K562 (cell line): ENCODE data around the gene ZNF740. TPM values are rescaled to one million over a fixed set of nuclear protein-coding genes. Genes with fewer than 3 reads are reported as not detected.
A peak's percentile ranks its signal among the peaks of the same experiment; 100 is the strongest.

Experiments
- BACH1 ChIP-seq: fragments of 200-800 bp; sonication (Bioruptor generic); IDR thresholded peaks from 2 replicates; pipeline ENCODE4 v1.6.1; 2016; ENCODE audit warnings: missing genetic modification characterization, missing compliant biosample characterization
- CBX1 ChIP-seq: sonication (generic); IDR thresholded peaks from 2 replicates; pipeline ENCODE4 v1.6.1; 2016; ENCODE audit warnings: antibody characterized with exemption, low read depth, mild to moderate bottlenecking
- FOXK1 ChIP-seq: sonication (generic); formaldehyde crosslinking; IDR thresholded peaks from 2 replicates; pipeline ENCODE4 v1.8.0; 2022; ENCODE audit warnings: missing genetic modification reagents, mild to moderate bottlenecking, borderline replicate concordance
- HDAC3 ChIP-seq: fragments of 450-650 bp; IDR thresholded peaks from 2 replicates; pipeline ENCODE4 v1.6.1; 2018; ENCODE audit warnings: borderline replicate concordance, mild to moderate bottlenecking, moderate library complexity; ENCODE audit not compliant: partially characterized antibody
- JUNB ChIP-seq: fragments of 450-650 bp; formaldehyde crosslinking; conservative IDR thresholded peaks from 2 replicates; pipeline ENCODE4 v1.4.0; 2020; ENCODE audit warnings: mild to moderate bottlenecking
- MYNN ChIP-seq, 2 experiments: sonication (generic); formaldehyde crosslinking in 1 of 2; IDR thresholded peaks; 2 replicates each; pipeline versions ENCODE4 v1.5.0 to v1.6.1; 2016 to 2020; ENCODE audit warnings: antibody characterized with exemption in 1 of 2, missing genetic modification reagents in 1 of 2
- NCOR1 ChIP-seq: fragments of 450-650 bp; IDR thresholded peaks from 2 replicates; pipeline ENCODE4 v1.6.1; 2016; ENCODE audit warnings: mild to moderate bottlenecking, moderate library complexity
- OTX1 ChIP-seq: fragments of 450-650 bp; formaldehyde crosslinking; IDR thresholded peaks from 2 replicates; pipeline ENCODE4 v1.4.0; 2022; ENCODE audit warnings: mild to moderate bottlenecking
- RBM39 ChIP-seq: fragments of 200-400 bp; formaldehyde crosslinking; optimal IDR thresholded peaks from 2 replicates; pipeline ENCODE3; 2018; ENCODE audit warnings: low read depth, low read length
- RNF2 ChIP-seq: sonication (generic); IDR thresholded peaks from 2 replicates; pipeline ENCODE4 v1.6.1; 2016
- TCFL5 ChIP-seq: fragments of 250-450 bp; sonication (Bioruptor Pico); conservative IDR thresholded peaks from 2 replicates; pipeline ENCODE4 v1.6.1; 2021; ENCODE audit warnings: mild to moderate bottlenecking, moderate library complexity, matching md5 sums
- U2AF1 ChIP-seq: fragments of 200-400 bp; formaldehyde crosslinking; optimal IDR thresholded peaks from 2 replicates; pipeline ENCODE3; 2017; ENCODE audit warnings: mild to moderate bottlenecking, low read depth, low read length, moderate library complexity
- ZFP30 ChIP-seq: fragments of 250-450 bp; sonication (Bioruptor Pico); IDR thresholded peaks from 2 replicates; pipeline ENCODE4 v1.8.0; 2022; ENCODE audit warnings: moderate library complexity, mild to moderate bottlenecking, inconsistent platforms, borderline replicate concordance
- ZSCAN32 ChIP-seq: fragments of 450-650 bp; formaldehyde crosslinking; IDR thresholded peaks from 2 replicates; pipeline ENCODE4 v1.4.0; 2020; ENCODE audit warnings: mild to moderate bottlenecking, moderate library complexity
- polyA plus RNA-seq, 8 experiments: library from polyadenylated mRNA; depleted of rRNA in 4 of 8; stranded (reverse) in 5 of 8; unstranded in 3 of 8; fragments of >200 nt; fragmentation: Nextera tagmentation in 2 of 8; fragmentation: Illumina TruSeq in 1 of 8; extraction: Ambion mirVana in 2 of 8; extraction: Trizol in 1 of 8; gene quantifications; 2 replicates each; pipeline versions ENCODE4 v1.2.1 to v1.2.3, GENCODE V29; 2011 to 2014; ENCODE audit warnings: inconsistent platforms in 1 of 8, missing spikeins in 1 of 8
- total RNA-seq, 7 experiments: library from RNA; depleted of rRNA in 6 of 7; stranded (reverse); fragments of >200 nt in 6 of 7; fragmentation: Illumina TruSeq in 2 of 7; extraction: Trizol in 2 of 7; gene quantifications; 2 replicates each; pipeline versions ENCODE4 v1.2.1 to v1.2.3, GENCODE V29; 2011 to 2021; ENCODE audit warnings: low replicate concordance in 1 of 7
- TF ChIP-seq, protein P1 (sequence below): sonication (generic); formaldehyde crosslinking; IDR thresholded peaks from 2 replicates; pipeline ENCODE4 v1.8.1; 2023; ENCODE audit warnings: mild to moderate bottlenecking, missing genetic modification reagents
- TF ChIP-seq, protein P2 (sequence below): sonication (generic); formaldehyde crosslinking; IDR thresholded peaks from 2 replicates; pipeline ENCODE4 v1.8.1; 2023; ENCODE audit warnings: mild to moderate bottlenecking, missing genetic modification reagents, moderate library complexity
- TF ChIP-seq, protein P3 (sequence below): IDR thresholded peaks from 2 replicates; pipeline ENCODE4 v1.6.1; 2012; ENCODE audit warnings: low read depth, low read length, improper control_type of control experiment, borderline replicate concordance

ZNF740 gene
- total and polyA plus RNA-seq, 9 of the 15 experiments (the other 6 are each of a cell fraction or from before 2014, with no cell fraction given), result 0.57 to 46.4 (median 18.6) TPM

DNA sequence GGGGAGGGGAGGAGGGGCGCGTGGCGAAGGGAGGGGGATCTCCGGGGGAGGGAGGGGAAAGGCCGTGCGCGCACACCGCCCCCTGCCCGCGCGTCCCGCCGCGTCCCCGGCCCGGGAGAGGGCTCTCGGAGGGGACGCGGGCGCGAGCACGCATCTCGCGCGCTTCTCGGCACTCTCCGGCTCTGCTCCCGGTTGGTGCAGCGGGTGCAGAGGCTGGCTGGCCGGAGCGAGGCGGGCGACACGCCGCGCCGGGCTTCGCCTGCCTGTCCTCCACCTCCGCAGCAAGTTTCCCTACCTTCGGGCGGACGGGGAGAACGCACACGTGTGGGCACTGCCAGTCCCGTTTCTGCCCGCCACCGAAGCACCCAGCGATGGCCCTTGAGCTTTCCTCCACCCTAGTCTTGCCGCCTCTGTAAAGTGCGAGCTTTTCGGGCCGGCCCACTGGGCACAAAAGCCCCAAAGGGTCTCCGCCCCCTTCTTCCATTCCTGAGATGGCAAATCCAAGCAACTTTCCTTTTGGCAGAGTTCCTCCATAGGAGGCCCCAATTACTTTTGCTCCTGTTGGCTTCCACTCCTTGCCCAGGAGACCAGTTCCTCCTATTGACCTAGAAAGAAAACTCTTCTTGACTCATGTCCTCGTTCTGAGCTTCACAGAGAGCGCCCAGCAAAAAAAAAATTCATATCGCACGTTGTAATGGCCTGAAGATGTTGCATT is 566 bp downstream of the ZNF740 start (continued):
- TF ChIP-seq CBX1 (no peak), RBM39 (no peak), ZSCAN32 (CRISPR knock-in tag) (no peak), U2AF1 (peak; percentile 10), TCFL5 (CRISPR knock-in tag) (no peak), ZFP30 (CRISPR knock-in tag) (no peak), MYNN (IDR thresholded peaks at IDR 0.05) (no peak), MYNN (CRISPR knock-in tag; IDR thresholded peaks at IDR 0.05) (no peak), BACH1 (no peak), RNF2 (no peak), NCOR1 (no peak), JUNB (CRISPR knock-in tag) (no peak), HDAC3 (no peak), OTX1 (CRISPR knock-in tag) (no peak), FOXK1 (CRISPR knock-in tag) (no peak)
- TF ChIP-seq, protein P1, sequence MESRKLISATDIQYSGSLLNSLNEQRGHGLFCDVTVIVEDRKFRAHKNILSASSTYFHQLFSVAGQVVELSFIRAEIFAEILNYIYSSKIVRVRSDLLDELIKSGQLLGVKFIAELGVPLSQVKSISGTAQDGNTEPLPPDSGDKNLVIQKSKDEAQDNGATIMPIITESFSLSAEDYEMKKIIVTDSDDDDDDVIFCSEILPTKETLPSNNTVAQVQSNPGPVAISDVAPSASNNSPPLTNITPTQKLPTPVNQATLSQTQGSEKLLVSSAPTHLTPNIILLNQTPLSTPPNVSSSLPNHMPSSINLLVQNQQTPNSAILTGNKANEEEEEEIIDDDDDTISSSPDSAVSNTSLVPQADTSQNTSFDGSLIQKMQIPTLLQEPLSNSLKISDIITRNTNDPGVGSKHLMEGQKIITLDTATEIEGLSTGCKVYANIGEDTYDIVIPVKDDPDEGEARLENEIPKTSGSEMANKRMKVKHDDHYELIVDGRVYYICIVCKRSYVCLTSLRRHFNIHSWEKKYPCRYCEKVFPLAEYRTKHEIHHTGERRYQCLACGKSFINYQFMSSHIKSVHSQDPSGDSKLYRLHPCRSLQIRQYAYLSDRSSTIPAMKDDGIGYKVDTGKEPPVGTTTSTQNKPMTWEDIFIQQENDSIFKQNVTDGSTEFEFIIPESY (CRISPR knock-in tag), result no peak
- TF ChIP-seq, protein P2, sequence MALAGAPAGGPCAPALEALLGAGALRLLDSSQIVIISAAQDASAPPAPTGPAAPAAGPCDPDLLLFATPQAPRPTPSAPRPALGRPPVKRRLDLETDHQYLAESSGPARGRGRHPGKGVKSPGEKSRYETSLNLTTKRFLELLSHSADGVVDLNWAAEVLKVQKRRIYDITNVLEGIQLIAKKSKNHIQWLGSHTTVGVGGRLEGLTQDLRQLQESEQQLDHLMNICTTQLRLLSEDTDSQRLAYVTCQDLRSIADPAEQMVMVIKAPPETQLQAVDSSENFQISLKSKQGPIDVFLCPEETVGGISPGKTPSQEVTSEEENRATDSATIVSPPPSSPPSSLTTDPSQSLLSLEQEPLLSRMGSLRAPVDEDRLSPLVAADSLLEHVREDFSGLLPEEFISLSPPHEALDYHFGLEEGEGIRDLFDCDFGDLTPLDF (CRISPR knock-in tag), result no peak
- TF ChIP-seq, protein P3, sequence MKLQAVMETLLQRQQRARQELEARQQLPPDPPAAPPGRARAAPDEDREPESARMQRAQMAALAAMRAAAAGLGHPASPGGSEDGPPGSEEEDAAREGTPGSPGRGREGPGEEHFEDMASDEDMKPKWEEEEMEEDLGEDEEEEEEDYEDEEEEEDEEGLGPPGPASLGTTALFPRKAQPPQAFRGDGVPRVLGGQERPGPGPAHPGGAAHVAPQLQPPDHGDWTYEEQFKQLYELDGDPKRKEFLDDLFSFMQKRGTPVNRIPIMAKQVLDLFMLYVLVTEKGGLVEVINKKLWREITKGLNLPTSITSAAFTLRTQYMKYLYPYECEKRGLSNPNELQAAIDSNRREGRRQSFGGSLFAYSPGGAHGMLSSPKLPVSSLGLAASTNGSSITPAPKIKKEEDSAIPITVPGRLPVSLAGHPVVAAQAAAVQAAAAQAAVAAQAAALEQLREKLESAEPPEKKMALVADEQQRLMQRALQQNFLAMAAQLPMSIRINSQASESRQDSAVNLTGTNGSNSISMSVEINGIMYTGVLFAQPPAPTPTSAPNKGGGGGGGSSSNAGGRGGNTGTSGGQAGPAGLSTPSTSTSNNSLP, result no peak
